GM13976 (cell line): ENCODE data around the gene PAK4.
"Not testable (repeated sequence)": the region's sequence is repeated elsewhere in the genome, so short reads cannot be mapped to it uniquely, and the experiment has no call there.

Experiments used
- DNase-seq: peaks from one replicate; pipeline ENCODE4 v3.0.0; 2012; ENCODE audit warnings: low spot score
- CTCF ChIP-seq: IDR thresholded peaks from 2 replicates; pipeline ENCODE4 v1.5.1; 2012; ENCODE audit warnings: borderline replicate concordance, mild to moderate bottlenecking; ENCODE audit not compliant: insufficient read depth; ENCODE audit errors: extremely low read depth, missing control alignments, control extremely low read depth
- in situ Hi-C: fragments of 300-500 bp; cut with MboI; formaldehyde crosslinking; loops from one replicate; pipeline ENCODE4 v1.12.0; 2022; ENCODE audit warnings: low sequenced_read_pairs, mixed read lengths, inconsistent platforms; ENCODE audit not compliant: unreplicated experiment

PAK4 gene

GRCh38 chr19:39140594-39140993 lies 15.0 kb downstream of the PAK4 start:
- in situ Hi-C loops: no loop called here
- DNase-seq: no peak
- TF ChIP-seq CTCF: no peak

GRCh38 chr19:39141929-39142328 lies 16.3 kb downstream of the PAK4 start:
- in situ Hi-C loops: no loop called here
- no peak for DNase-seq
- TF ChIP-seq CTCF: no peak

- DNase-seq: no peak
- in situ Hi-C loops: no loop called here
- TF ChIP-seq CTCF: no peak
Observed at GRCh38 chr19:39142630-39143029, 17.0 kb downstream of the PAK4 start.

- in situ Hi-C loops, DNase-seq: not testable (repeated sequence)
Observed at GRCh38 chr19:39143757-39144289, 18.2 kb downstream of the PAK4 start.

- in situ Hi-C loops: no loop called here
- DNase-seq: no peak
- TF ChIP-seq CTCF: no peak
Observed at GRCh38 chr19:39144290-39145071, 18.9 kb downstream of the PAK4 start.

GRCh38 chr19:39145180-39145953 lies 19.8 kb downstream of the PAK4 start:
- DNase-seq: no peak
- in situ Hi-C loops: no loop called here
- no peak for TF ChIP-seq CTCF

GRCh38 chr19:39146091-39146490 lies 20.5 kb downstream of the PAK4 start:
- in situ Hi-C loops: no loop called here
- no peak for TF ChIP-seq CTCF
- no peak for DNase-seq
